ENCODE measurements around the gene HOXB2. TPM values are rescaled to one million over a fixed set of nuclear protein-coding genes. Genes with fewer than 3 reads are reported as not detected.
A peak's percentile ranks its signal among the peaks of the same experiment; 100 is the strongest.

The HOXB2 gene
- total and polyA plus RNA-seq, 2 donors (not counting 1 experiment from before 2014, with no cell fraction given) = 12.2 to 12.3 TPM

GRCh38 chr17:48544349-48545021 is 424 bp downstream of the HOXB2 start:
- TF ChIP-seq CTCF (conservative IDR thresholded peaks at IDR 0.05 in 1 of 2, IDR thresholded peaks at IDR 0.05 in 1 of 2; ENCODE audit: low read depth in 1 of 2, low read length in 2 of 2) (no peak), EZH2 (IDR thresholded peaks at IDR 0.05; ENCODE audit: low read length, missing control alignments) (no peak)
- Histone ChIP-seq H3K9me3 (ENCODE audit: control insufficient read depth, insufficient read depth, low read depth, low read length) (no peaks in the 10 kb centered on the region), H3K4me1 (ENCODE audit: control insufficient read depth, extremely low read depth, insufficient read depth, low read length) (peaks cover 32% of the 10 kb centered on the region), H3K27me3 (ENCODE audit: control insufficient read depth, insufficient read depth, low read length) (no peaks in the 10 kb centered on the region), H3K9ac (ENCODE audit: insufficient read depth, low read length) (peak overlapping the region; percentile 90), H3K27ac (ENCODE audit: insufficient read depth, low read length) (peak overlapping the region; percentile 97), H3K79me2 (ENCODE audit: control insufficient read depth, insufficient read depth, low read length) (peaks cover 91% of the 10 kb centered on the region), H3K4me3 (replicated peaks in 1 of 4; ENCODE audit: control extremely low read depth in 1 of 4, insufficient read depth in 1 of 4, low read depth in 3 of 4, low read length in 4 of 4) (peak overlapping the region; percentile 89 to 99 (median 90)), H3K4me2 (ENCODE audit: extremely low read depth, insufficient read depth, low read length) (no peak overlapping the region), H2AFZ (ENCODE audit: low read length) (no peak overlapping the region), H4K20me1 (ENCODE audit: control insufficient read depth, extremely low read depth, insufficient read depth, low read length) (no peaks in the 10 kb centered on the region), H3K36me3 (ENCODE audit: control insufficient read depth, insufficient read depth, low read length) (peaks cover 10% of the 10 kb centered on the region)
- DNase-seq (ENCODE audit: low read depth in 2 of 2) = peak; percentile 94 to 98

- H3K9ac ChIP-seq (ENCODE audit: insufficient read depth, low read length) = peak overlapping the region; percentile 90
- H3K27ac ChIP-seq (ENCODE audit: insufficient read depth, low read length) = peak overlapping the region; percentile 97
- no peak for TF ChIP-seq CTCF (conservative IDR thresholded peaks at IDR 0.05 in 1 of 2, IDR thresholded peaks at IDR 0.05 in 1 of 2; ENCODE audit: low read depth in 1 of 2, low read length in 2 of 2)
- no peak for TF ChIP-seq EZH2 (IDR thresholded peaks at IDR 0.05; ENCODE audit: low read length, missing control alignments)
- no peaks in the 10 kb centered on the region for H4K20me1 ChIP-seq (ENCODE audit: control insufficient read depth, extremely low read depth, insufficient read depth, low read length)
- H3K4me1 ChIP-seq (ENCODE audit: control insufficient read depth, extremely low read depth, insufficient read depth, low read length) = peaks cover 31% of the 10 kb centered on the region
- H2AFZ ChIP-seq (ENCODE audit: low read length) = no peak overlapping the region
- no peaks in the 10 kb centered on the region for H3K27me3 ChIP-seq (ENCODE audit: control insufficient read depth, insufficient read depth, low read length)
- DNase-seq (ENCODE audit: low read depth in 2 of 2) = no peak
- no peaks in the 10 kb centered on the region for H3K9me3 ChIP-seq (ENCODE audit: control insufficient read depth, insufficient read depth, low read depth, low read length)
- peaks cover 87% of the 10 kb centered on the region for H3K79me2 ChIP-seq (ENCODE audit: control insufficient read depth, insufficient read depth, low read length)
- peak overlapping the region; percentile 89 to 99 (median 90) for H3K4me3 ChIP-seq (replicated peaks in 1 of 4; ENCODE audit: control extremely low read depth in 1 of 4, insufficient read depth in 1 of 4, low read depth in 3 of 4, low read length in 4 of 4)
- H3K36me3 ChIP-seq (ENCODE audit: control insufficient read depth, insufficient read depth, low read length) = peaks cover 8% of the 10 kb centered on the region
- peak overlapping the region; percentile 20 for H3K4me2 ChIP-seq (ENCODE audit: extremely low read depth, insufficient read depth, low read length)
These were observed 1.0 kb downstream of the HOXB2 start for GRCh38 chr17:48543854-48544348.

- peak overlapping the region; percentile 80 for H3K4me2 ChIP-seq (ENCODE audit: extremely low read depth, insufficient read depth, low read length)
- H3K4me1 ChIP-seq (ENCODE audit: control insufficient read depth, extremely low read depth, insufficient read depth, low read length) = peaks cover 32% of the 10 kb centered on the region
- H3K4me3 ChIP-seq (replicated peaks in 1 of 4; ENCODE audit: control extremely low read depth in 1 of 4, insufficient read depth in 1 of 4, low read depth in 3 of 4, low read length in 4 of 4) = peak overlapping the region; percentile 89 to 99 (median 90)
- no peaks in the 10 kb centered on the region for H4K20me1 ChIP-seq (ENCODE audit: control insufficient read depth, extremely low read depth, insufficient read depth, low read length)
- H2AFZ ChIP-seq (ENCODE audit: low read length) = no peak overlapping the region
- H3K36me3 ChIP-seq (ENCODE audit: control insufficient read depth, insufficient read depth, low read length) = peaks cover 8% of the 10 kb centered on the region
- peaks cover 81% of the 10 kb centered on the region for H3K79me2 ChIP-seq (ENCODE audit: control insufficient read depth, insufficient read depth, low read length)
- no peaks in the 10 kb centered on the region for H3K27me3 ChIP-seq (ENCODE audit: control insufficient read depth, insufficient read depth, low read length)
- peak in 1 of 2 donors; percentile 62 for DNase-seq (ENCODE audit: low read depth in 2 of 2)
- peak overlapping the region; percentile 97 for H3K27ac ChIP-seq (ENCODE audit: insufficient read depth, low read length)
- H3K9ac ChIP-seq (ENCODE audit: insufficient read depth, low read length) = peak overlapping the region; percentile 90
- H3K9me3 ChIP-seq (ENCODE audit: control insufficient read depth, insufficient read depth, low read depth, low read length) = no peaks in the 10 kb centered on the region
- TF ChIP-seq CTCF (conservative IDR thresholded peaks at IDR 0.05 in 1 of 2, IDR thresholded peaks at IDR 0.05 in 1 of 2; ENCODE audit: low read depth in 1 of 2, low read length in 2 of 2) (no peak), EZH2 (IDR thresholded peaks at IDR 0.05; ENCODE audit: low read length, missing control alignments) (no peak)
These were observed 1.6 kb downstream of the HOXB2 start for GRCh38 chr17:48543107-48543853.
